ENCODE results near the gene GPR150.

GRCh38 chr5:95620870-95621838 is 1.3 kb downstream of the GPR150 start:
- no peak for TF ChIP-seq CTCF (IDR thresholded peaks at IDR 0.05; ENCODE audit: borderline replicate concordance, extremely low read depth, low read length, poor library complexity, severe bottlenecking)
- no peak for TF ChIP-seq EZH2 (IDR thresholded peaks at IDR 0.05; ENCODE audit: borderline replicate concordance, low read depth, low read length, severe bottlenecking)

All from DND-41 (cell line).